Stimulated activated CD4-positive, alpha-beta T cell treated with anti-CD3 and anti-CD28 coated beads, Interleukin-12 subunit alpha, Interleukin-12 subunit beta, amount 100 ng/mL, for 4 hours (primary cell): ENCODE measurements around the gene SHMT2.

Source experiments
- DNase-seq: peaks from one replicate; pipeline ENCODE4 v3.0.0-alpha.2; 2020

The SHMT2 gene

GRCh38 chr12:57216014-57216911 lies 13.2 kb upstream of the SHMT2 start, which contains the start of gene NXPH4:
Gene NXPH4, plus strand, starts transcription at chr12:57216794. Its CDS starts 176 bp downstream, at chr12:57216970.
- DNase-seq = peak; percentile 69

DNA sequence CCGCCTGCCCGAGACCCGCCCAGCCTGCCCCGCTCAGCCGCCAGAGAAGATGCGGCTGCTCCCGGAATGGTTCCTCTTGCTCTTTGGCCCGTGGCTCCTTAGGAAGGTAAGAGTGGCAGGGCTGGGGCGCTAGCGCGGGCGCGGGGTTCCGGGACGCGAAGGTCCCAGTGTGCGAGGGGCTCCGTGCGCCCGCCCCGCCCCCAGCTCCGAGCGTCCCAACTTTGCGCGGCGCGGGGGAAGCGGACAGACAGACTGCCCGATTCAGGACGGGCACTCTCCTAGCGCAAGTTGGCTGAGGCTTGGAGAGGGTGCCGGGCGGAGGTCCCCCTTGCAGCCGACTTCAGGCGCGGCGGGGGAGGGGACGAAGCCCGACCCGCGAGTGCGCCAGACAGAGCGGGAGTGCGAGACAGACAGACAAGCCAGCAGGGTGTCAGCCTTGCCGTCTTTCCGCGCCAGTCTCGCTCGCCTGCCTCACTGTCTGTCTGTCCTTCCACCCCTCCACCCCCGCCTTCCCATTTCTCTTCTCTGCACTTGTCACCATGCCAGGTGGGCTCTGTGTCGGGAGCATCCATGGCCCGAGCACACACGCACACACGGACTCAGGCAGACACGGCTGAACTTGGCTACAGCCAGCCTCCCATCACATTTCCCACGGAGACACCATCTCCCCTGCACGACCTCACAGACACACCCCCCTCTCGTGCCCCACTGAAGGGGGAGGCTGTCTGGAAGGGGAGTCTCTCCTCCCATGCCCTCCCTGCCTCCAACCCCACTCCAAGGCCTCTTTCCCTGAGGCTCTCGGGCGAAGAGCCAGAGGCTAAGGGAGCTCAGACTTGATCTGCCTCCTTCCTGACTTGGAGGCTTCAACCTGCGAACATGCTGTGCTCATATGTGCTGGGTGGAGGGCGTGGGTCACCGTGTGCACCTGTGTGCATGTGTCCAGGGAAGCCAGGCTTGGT lies 12.3 kb upstream of the SHMT2 start:
- no peak for DNase-seq

GRCh38 chr12:57218030-57218853 lies 11.3 kb upstream of the SHMT2 start:
- DNase-seq = no peak

DNA sequence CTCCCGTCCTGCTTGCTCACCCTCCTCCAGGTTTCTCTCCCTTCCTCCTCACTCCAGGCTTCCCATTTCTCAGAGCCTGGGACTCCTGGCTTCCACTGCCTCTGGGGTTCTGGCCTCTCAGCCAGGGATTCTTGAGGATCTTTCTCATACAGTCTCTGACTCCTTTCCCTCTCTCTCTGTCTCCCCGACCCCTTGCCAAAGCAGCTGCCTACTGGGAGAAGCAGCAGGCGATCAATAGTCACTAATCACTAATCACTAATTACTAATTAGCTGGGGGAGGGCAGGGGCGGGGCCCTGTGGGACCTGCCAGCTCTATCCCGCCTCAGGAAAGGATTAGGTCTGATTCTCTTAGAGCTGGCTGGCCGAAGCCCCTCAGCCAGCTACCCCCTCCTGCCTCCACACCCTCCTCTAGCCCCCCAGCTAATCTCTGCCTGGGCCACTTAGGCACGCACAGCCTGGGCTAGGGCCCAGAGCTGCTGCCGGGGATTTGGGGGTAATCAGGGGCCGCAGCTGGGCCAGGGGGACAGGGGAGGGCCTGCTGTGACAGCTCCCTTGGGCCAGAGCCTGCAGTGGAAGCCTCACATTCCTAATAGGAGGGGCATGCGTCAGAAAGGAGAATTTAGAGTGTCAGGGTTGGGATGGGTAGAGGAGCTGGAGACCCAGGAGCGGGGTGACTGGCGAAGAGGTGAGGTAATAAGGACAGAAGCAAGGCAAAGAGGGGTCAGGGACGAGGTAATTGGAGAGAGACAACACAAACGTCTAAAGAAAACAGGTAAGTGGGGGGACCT lies 10.1 kb upstream of the SHMT2 start:
- DNase-seq = no peak

DNA sequence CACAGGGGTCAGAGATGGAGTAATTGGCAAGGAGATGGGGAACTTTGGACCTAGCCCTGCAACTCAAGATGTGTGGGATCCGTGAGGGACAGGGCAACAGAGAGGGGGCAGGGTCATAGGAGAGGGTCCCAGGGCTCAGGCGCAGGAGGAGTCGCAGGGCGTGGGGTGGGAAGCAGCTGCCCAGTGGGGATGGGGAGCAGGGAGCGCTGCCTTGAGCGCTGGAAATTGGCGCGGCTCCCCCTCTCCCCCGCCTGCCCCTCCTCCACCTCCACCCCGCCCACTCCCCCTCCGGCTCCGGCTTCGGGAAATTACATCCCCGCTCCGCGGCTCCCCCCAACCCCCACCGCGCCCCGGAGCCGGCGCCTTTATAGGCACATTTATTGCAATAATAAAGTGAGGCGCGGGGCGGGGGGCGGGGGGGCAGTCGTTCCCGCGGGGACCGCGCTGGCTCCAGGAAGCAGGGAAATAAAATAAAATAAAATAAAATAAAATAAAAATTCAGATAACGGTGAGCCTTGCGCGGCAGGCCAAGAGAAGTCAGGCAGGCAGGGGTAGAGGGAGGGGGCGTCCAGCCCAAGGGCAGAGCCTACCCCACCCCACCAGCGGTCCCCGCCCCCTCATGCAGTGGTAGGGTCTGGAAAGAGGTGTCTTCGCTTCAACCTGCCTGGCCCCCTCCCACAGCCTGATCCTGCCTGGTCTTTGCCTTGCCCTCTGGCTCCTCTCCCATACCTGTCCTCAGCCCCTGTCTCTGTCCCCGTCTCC lies 9.3 kb upstream of the SHMT2 start:
- no peak for DNase-seq

DNA sequence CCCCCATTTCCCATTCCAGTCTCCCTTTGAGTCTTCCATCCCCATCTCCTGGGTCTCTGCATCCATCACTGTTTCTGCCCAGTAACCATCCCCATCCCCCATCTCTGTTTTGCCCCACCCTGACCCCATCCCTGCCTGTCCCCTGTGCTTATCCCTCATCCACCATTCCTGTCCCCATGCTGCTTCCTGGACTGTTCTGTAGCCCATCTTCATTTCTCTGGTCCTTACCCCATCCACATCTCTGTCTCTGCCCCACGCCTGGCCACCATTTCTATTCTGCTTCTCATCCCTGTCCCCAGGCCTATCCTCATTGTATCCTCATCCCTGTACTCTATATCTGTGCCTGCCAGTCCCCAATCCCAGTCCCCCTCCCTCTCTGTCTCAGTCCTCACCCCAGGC lies 8.7 kb upstream of the SHMT2 start:
- DNase-seq = no peak

GRCh38 chr12:57221169-57221917 lies 8.2 kb upstream of the SHMT2 start:
- no peak for DNase-seq

GRCh38 chr12:57222286-57223190 lies 7.0 kb upstream of the SHMT2 start:
- no peak for DNase-seq

GRCh38 chr12:57223191-57224165 lies 6.0 kb upstream of the SHMT2 start:
- DNase-seq = no peak

- DNase-seq = no peak
Observed at GRCh38 chr12:57224278-57224972, 5.1 kb upstream of the SHMT2 start.

DNA sequence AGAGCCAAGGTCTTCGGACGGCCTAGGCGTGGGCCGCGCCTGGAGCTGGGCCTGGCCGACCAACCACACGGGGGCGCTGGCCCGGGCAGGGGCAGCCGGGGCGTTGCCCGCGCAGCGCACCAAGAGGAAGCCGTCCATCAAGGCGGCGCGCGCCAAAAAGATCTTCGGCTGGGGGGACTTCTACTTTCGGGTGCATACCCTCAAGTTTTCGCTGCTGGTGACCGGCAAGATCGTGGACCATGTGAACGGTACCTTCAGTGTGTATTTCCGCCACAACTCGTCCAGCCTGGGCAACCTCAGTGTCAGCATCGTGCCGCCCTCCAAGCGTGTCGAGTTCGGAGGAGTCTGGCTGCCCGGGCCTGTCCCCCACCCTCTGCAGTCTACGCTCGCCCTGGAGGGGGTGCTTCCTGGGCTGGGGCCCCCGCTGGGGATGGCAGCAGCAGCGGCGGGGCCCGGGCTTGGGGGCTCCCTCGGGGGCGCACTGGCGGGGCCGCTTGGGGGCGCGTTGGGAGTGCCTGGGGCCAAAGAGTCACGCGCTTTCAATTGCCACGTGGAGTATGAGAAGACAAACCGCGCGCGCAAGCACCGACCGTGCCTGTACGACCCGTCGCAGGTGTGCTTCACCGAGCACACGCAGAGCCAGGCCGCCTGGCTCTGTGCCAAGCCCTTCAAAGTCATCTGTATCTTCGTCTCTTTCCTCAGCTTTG lies 4.4 kb upstream of the SHMT2 start:
- DNase-seq = peak; percentile 55

DNA sequence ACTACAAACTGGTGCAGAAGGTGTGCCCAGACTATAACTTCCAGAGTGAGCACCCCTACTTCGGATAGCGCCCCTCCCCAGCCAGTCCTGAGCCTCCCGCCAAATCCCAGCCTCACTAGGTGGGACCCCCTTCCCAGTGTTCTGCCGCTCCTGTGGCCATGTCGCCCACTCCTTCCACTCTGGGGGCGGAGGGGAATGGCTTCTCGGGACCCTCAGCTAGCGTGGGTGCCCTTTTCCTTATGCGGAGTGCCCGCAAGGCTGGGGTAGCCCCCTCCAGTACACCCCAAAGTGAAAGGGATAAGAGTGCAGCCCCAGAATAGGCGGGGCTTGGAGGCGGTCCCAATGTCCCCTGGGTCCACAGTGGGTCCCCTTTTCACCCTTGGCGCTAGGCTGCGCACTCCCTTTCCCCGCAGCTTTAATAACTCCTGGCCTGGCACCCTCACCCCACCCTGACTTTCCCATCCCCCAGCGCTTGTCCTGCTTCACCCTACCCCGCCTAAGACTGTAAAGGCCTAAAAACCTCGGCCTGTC lies 3.8 kb upstream of the SHMT2 start:
- no peak for DNase-seq

GRCh38 chr12:57226588-57227314 lies 2.8 kb upstream of the SHMT2 start:
- no peak for DNase-seq

DNA sequence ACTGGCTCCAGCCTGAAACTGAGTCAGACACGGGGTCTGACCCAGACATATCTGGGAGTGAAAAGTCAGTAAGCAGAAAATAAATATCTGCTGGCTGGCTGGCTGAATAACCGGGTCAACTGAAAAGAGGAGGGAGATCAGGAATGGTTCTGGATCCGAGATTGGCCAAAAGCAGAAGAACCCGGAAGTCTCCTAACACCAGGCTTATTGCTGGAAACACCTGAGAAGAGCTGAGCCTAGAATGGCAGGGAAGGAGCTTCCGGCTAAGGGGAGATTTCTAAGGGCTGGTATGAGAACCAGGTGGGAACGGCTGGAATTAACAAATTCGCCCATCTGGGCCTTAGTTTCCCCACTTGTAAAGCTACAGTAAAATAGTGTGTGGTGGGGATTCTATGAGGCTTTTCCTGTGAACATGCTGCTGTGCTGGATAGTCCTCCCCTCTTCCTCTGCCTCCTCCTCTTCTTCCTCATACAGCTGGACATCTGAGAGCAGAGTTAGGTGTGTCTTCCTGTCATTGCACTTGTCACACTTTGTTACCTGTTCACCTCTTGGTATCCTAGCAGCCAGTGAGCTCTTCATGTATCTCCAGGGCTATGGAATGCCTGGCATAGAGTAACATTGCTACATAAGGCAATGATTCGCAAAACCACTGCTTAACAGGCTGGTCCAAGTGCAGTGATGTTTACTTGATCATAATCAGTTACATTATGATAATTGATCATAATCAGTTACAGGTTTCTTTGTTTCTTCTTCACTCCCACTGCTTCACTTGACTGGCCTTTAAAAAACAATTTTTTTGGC lies 2.0 kb upstream of the SHMT2 start:
- no peak for DNase-seq
